Sigmoid colon (tissue), 7 donors: ENCODE data around the gene EPS8L2. TPM values are rescaled to one million over a fixed set of nuclear protein-coding genes. Genes with fewer than 3 reads are reported as not detected.

ENCODE experiments used
- DNase-seq: peaks from one replicate; pipeline ENCODE4 v3.0.0-alpha.2; 2019
- H3K27ac ChIP-seq, 4 donors: fragments of 200-600 bp; sonication (generic); one replicate each; pipeline ENCODE4 v1.5.1; 2016 to 2019; ENCODE audit warnings: mild to moderate bottlenecking in 1 of 4
- H3K27me3 ChIP-seq, 3 donors: fragments of 200-600 bp; sonication (generic); one replicate each; pipeline ENCODE4 v1.5.1; 2019; ENCODE audit warnings: mild to moderate bottlenecking in 1 of 3
- H3K36me3 ChIP-seq, 4 donors: fragments of 200-600 bp; sonication (generic); one replicate each; pipeline ENCODE4 v1.5.1; 2016 to 2019
- H3K4me1 ChIP-seq, 4 donors: fragments of 200-600 bp; sonication (generic); one replicate each; pipeline ENCODE4 v1.5.1; 2017 to 2019
- H3K4me3 ChIP-seq, 4 donors: fragments of 200-600 bp; sonication (generic); one replicate each; pipeline ENCODE4 v1.5.1; 2017 to 2019; ENCODE audit warnings: mild to moderate bottlenecking in 2 of 4, moderate library complexity in 1 of 4
- H3K9me3 ChIP-seq, 4 donors: fragments of 200-600 bp in 3 of 4; sonication (generic) in 3 of 4; one replicate each; pipeline versions ENCODE4 v1.5.1 to v1.6.1; 2013 to 2019
- EP300 ChIP-seq, 4 donors: sonication (generic); formaldehyde crosslinking; IDR thresholded peaks; one replicate each; pipeline ENCODE4 v1.6.1; 2017; ENCODE audit warnings: antibody characterized with exemption in 4 of 4
- POLR2A ChIP-seq, 2 donors: fragments of 450-650 bp; IDR thresholded peaks; one replicate each; pipeline ENCODE4 v1.6.1; 2016; ENCODE audit warnings: antibody characterized with exemption in 2 of 2, mild to moderate bottlenecking in 2 of 2, moderate library complexity in 2 of 2
- POLR2AphosphoS5 ChIP-seq, 4 donors: sonication (generic); formaldehyde crosslinking; IDR thresholded peaks; one replicate each; pipeline ENCODE4 v1.6.1; 2017; ENCODE audit warnings: antibody characterized with exemption in 4 of 4
- WGBS, 2 donors: extraction: QIAGEN DNeasy Blood & Tissue Kit; methylation state at CpG; one replicate each; pipeline ENCODE4 v1.1.7; 2013; 5-methylcytosine and 5-hydroxymethylcytosine counted together
- intact Hi-C: fragments of 100-400 bp; cut with DNase I; formaldehyde crosslinking; loops from one replicate; pipeline ENCODE4 v1.15.1; 2023
- polyA plus RNA-seq, 3 donors: library from polyadenylated mRNA; stranded (reverse); fragments of 200-250 nt; gene quantifications; one replicate each; pipeline ENCODE4 v1.2.3, GENCODE V29; 2013
- total RNA-seq, 4 donors: library from RNA; depleted of rRNA; stranded (reverse); fragments of >200 nt; gene quantifications; one replicate each; pipeline ENCODE4 v1.1.0, GENCODE V29; 2016
- TF ChIP-seq, protein P1 (sequence below), 4 experiments: fragments of 450-650 bp in 3 of 4; fragments of 200-600 bp in 1 of 4; IDR thresholded peaks; one replicate each; pipeline ENCODE4 v1.5.1; 2016 to 2019; ENCODE audit warnings: antibody characterized with exemption in 4 of 4, mild to moderate bottlenecking in 3 of 4, moderate library complexity in 2 of 4
- donor health status: healthy with polysubstance abuse.
- donor health status: Bipolar disorder and iron deficiency.
- donor health status: healthy.

The EPS8L2 gene
- total and polyA plus RNA-seq, 7 donors, result 5.4 to 168 (median 15.6) TPM

DNA sequence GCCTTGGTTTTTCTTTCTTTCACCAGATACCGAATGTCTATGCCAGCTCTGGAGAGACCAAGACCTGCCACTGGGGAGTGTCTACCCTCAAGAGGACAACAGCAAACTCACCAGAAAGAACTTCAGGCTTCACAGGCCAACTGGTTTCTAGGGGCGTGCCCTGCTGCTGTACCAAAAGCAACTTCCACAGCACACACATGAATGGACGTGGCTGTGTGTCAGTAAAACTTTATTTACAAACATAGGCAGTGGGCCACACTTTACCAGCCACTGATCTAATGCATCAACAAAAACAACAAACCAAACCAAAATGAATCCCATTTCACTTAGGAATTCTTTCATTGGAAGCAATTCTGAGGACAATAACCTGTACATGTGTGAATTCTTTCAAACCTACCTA lies 27.7 kb upstream of the EPS8L2 start:
- 93 to 94% methylated on average over 3 of the region's 3 CpGs for WGBS, 2 donors
- intact Hi-C loops, result no loop called here
- TF ChIP-seq EP300 (IDR thresholded peaks at IDR 0.05) (no peak), POLR2A (IDR thresholded peaks at IDR 0.05) (no peak), POLR2AphosphoS5 (IDR thresholded peaks at IDR 0.05) (no peak)
- TF ChIP-seq, protein P1, sequence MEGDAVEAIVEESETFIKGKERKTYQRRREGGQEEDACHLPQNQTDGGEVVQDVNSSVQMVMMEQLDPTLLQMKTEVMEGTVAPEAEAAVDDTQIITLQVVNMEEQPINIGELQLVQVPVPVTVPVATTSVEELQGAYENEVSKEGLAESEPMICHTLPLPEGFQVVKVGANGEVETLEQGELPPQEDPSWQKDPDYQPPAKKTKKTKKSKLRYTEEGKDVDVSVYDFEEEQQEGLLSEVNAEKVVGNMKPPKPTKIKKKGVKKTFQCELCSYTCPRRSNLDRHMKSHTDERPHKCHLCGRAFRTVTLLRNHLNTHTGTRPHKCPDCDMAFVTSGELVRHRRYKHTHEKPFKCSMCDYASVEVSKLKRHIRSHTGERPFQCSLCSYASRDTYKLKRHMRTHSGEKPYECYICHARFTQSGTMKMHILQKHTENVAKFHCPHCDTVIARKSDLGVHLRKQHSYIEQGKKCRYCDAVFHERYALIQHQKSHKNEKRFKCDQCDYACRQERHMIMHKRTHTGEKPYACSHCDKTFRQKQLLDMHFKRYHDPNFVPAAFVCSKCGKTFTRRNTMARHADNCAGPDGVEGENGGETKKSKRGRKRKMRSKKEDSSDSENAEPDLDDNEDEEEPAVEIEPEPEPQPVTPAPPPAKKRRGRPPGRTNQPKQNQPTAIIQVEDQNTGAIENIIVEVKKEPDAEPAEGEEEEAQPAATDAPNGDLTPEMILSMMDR (IDR thresholded peaks at IDR 0.05), result no peak
- Histone ChIP-seq H3K27ac (no peak overlapping the region), H3K36me3 (peaks cover 0 to 79% (median 24%) of the 10 kb centered on the region in 4 donors), H3K4me1 (no peaks in the 10 kb centered on the region), H3K4me3 (no peak overlapping the region), H3K9me3 (no peaks in the 10 kb centered on the region), H3K27me3 (no peaks in the 10 kb centered on the region)
- DNase-seq, result no peak

DNA sequence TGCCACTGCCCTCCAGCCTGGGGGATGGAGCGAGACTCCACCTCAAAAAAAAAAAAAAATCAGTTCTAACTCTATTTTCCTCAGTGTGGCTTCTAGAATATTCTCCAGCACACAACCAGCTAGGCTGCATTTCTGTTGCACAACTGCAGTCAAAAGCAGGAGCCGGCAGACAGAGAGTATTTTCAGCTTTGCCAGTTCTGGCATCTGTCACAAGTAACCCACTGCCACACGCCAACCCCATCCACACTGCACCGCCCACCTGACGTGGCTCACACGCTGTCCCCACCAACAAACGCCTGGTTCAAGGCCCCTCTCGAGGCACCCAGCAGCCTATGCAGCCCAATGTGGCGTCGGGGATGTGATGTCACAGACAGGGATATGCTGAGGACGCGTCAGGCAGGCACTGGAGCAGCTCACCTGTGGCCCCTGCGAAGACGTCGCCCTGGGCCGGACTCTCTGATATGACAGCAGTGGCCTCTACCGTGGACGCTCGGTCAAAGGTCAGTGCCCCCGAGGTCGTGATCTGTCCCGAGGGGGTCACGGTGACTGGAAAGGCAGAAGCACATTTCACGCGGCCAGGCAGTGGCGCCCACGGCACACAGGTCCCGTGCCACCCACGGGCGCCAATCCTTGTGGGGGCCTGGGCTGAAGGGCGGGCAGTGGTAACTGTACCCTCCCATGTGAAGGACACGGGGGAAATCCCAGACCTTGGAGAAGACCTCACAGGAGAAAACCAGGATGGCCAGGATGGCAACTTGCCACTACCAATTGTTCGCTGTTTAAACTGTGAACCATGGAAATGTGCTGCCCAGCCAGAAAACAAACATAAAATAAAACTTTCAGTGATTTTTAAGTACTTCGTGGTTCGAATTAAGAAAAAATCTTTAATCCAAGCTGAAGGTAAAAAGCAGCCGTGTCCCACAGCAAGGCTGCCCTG lies 26.5 kb upstream of the EPS8L2 start:
- 95 to 97% methylated on average over 36 of the region's 36 CpGs for WGBS, 2 donors
- H3K27ac ChIP-seq, result no peak overlapping the region
- H3K27me3 ChIP-seq, result no peaks in the 10 kb centered on the region
- H3K9me3 ChIP-seq, result no peaks in the 10 kb centered on the region
- no peak for DNase-seq
- H3K4me3 ChIP-seq, result no peak overlapping the region
- no peak for TF ChIP-seq EP300 (IDR thresholded peaks at IDR 0.05)
- no peak for TF ChIP-seq POLR2AphosphoS5 (IDR thresholded peaks at IDR 0.05)
- H3K36me3 ChIP-seq, result peaks cover 0 to 79% (median 19%) of the 10 kb centered on the region in 4 donors
- no peaks in the 10 kb centered on the region for H3K4me1 ChIP-seq
- intact Hi-C loops, result no loop called here

DNA sequence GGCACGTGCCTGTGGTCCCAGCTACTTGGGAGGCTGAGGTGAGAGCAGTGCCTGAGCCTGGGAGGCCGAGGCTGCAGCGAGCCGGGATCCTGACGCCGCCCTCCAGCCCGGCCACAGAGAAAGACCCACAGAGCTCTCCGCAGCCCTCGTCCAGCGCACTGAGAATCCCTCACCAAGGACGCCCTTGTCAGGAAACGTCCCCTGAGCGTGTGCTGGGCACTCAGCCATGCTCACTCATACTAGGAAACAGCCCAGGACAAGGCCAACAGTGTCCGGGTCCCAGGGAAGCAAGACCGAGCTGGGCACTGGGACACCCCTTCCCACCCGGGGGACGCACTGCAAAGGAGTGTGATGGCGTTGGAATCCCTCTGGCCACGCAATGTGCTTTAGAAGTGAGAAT lies 25.6 kb upstream of the EPS8L2 start:
- TF ChIP-seq EP300 (IDR thresholded peaks at IDR 0.05), result no peak
- no peak for TF ChIP-seq POLR2A (IDR thresholded peaks at IDR 0.05)
- TF ChIP-seq, protein P1 (IDR thresholded peaks at IDR 0.05), result no peak
- no peak for TF ChIP-seq POLR2AphosphoS5 (IDR thresholded peaks at IDR 0.05)
- H3K9me3 ChIP-seq, result no peaks in the 10 kb centered on the region
- peaks cover 0 to 79% (median 18%) of the 10 kb centered on the region in 4 donors for H3K36me3 ChIP-seq
- no peak for DNase-seq
- intact Hi-C loops, result no loop called here
- WGBS, 2 donors, result 91 to 93% methylated on average over 19 of the region's 19 CpGs
- H3K27ac ChIP-seq, result no peak overlapping the region
- H3K4me1 ChIP-seq, result no peaks in the 10 kb centered on the region
- no peak overlapping the region for H3K4me3 ChIP-seq
- H3K27me3 ChIP-seq, result no peaks in the 10 kb centered on the region

DNA sequence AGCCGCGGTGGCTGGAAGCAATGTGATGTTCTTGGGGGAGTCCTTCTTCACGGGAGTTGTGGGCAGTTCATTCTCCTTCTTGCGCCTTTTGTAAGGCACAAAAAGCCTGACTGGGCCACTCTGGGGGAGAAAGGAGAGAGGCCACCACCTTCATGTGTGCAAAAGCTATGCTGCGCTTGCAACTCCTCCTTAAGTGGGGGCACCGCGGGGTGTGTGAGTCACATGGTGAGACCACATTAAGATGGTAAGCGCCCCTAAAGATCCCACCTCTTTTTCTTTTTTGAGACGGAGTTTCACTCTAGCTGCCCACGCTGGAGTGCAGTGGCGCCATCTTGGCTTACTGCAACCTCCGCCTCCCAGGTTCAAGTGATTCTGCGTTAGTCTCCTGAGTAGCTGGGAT lies 25.1 kb upstream of the EPS8L2 start:
- Histone ChIP-seq H3K4me3 (no peak overlapping the region), H3K27ac (no peak overlapping the region), H3K27me3 (no peaks in the 10 kb centered on the region), H3K36me3 (peaks cover 0 to 81% (median 20%) of the 10 kb centered on the region in 4 donors), H3K9me3 (no peaks in the 10 kb centered on the region), H3K4me1 (no peaks in the 10 kb centered on the region)
- 92 to 94% methylated on average over 13 of the region's 13 CpGs for WGBS, 2 donors
- intact Hi-C loops, result no loop called here
- DNase-seq, result no peak
- no peak for TF ChIP-seq POLR2A (IDR thresholded peaks at IDR 0.05)
- TF ChIP-seq POLR2AphosphoS5 (IDR thresholded peaks at IDR 0.05), result no peak
- TF ChIP-seq, protein P1 (IDR thresholded peaks at IDR 0.05), result no peak
- no peak for TF ChIP-seq EP300 (IDR thresholded peaks at IDR 0.05)

DNA sequence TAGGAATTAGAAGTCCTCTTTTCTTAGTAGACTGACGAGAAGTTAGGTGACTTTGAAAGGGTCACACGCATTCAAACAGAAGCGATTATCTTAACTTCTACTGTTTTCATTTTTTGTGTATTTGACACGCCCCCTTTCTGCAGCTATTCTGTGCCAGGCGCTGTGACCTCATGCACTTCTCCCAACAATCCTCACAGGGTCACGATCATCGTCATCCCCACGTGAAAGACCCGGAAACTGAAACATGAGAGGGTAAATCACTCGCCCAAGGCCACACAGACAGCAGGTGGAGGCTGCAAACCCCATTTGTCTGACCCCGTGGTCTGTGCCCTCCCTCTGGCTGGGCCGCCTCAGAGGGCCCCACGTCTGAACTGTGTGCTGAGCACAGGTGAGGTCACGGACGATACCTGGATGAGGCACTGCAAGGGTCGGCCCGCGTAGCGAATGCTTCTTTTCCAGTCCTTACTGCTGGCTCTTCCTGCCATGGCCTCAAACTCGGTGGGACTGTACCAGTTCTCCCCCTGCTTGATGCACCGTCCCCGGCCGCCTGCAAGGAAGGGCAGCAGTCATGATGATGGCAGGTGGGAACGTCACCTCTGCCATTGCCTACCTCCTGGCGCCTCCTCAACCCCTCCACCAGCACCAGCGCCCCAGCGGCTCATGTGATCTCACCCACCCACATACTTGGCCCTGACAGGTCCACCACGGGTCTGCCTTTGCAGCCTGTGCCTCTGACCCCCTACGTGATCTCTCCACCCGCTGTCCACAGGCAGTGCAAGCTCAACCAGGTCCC lies 19.4 kb upstream of the EPS8L2 start:
- DNase-seq, result no peak
- Histone ChIP-seq H3K9me3 (no peaks in the 10 kb centered on the region), H3K27me3 (no peaks in the 10 kb centered on the region), H3K4me1 (no peaks in the 10 kb centered on the region), H3K4me3 (no peak overlapping the region), H3K27ac (no peak overlapping the region), H3K36me3 (peaks cover 0 to 85% (median 35%) of the 10 kb centered on the region in 4 donors)
- TF ChIP-seq, protein P1 (IDR thresholded peaks at IDR 0.05), result no peak
- TF ChIP-seq POLR2AphosphoS5 (IDR thresholded peaks at IDR 0.05), result no peak
- TF ChIP-seq POLR2A (IDR thresholded peaks at IDR 0.05), result no peak
- TF ChIP-seq EP300 (IDR thresholded peaks at IDR 0.05), result no peak
- intact Hi-C loops, result no loop called here
- 91 to 92% methylated on average over 30 of the region's 30 CpGs for WGBS, 2 donors
